IMR-90 (cell line): ENCODE results near the gene DNAJA4.

Experiments
- BHLHE40 ChIP-seq: fragments of 150-350 bp; IDR thresholded peaks from 2 replicates; pipeline ENCODE4 v1.6.1; 2016; ENCODE audit warnings: mild to moderate bottlenecking, low read depth, low read length
- CEBPB ChIP-seq: IDR thresholded peaks from 2 replicates; pipeline ENCODE4 v1.6.1; 2012; ENCODE audit warnings: low read depth, low read length, improper control_type of control experiment
- CHD1 ChIP-seq: IDR thresholded peaks from 2 replicates; pipeline ENCODE4 v1.6.1; 2012; ENCODE audit warnings: low read depth, low read length, improper control_type of control experiment
- CTCF ChIP-seq: conservative IDR thresholded peaks from 2 replicates; pipeline ENCODE4 v1.5.1; 2012; ENCODE audit warnings: mild to moderate bottlenecking, low read depth, low read length, improper control_type of control experiment
- ELK1 ChIP-seq: fragments of 150-350 bp; IDR thresholded peaks from 2 replicates; pipeline ENCODE4 v1.6.1; 2016; ENCODE audit warnings: low read depth, mild to moderate bottlenecking, low read length, moderate library complexity, borderline replicate concordance
- FOS ChIP-seq: fragments of 150-350 bp; IDR thresholded peaks from 2 replicates; pipeline ENCODE4 v1.6.1; 2016; ENCODE audit warnings: low read depth, low read length
- MAZ ChIP-seq: IDR thresholded peaks from 2 replicates; pipeline ENCODE4 v1.6.1; 2012; ENCODE audit warnings: low read depth, mild to moderate bottlenecking, low read length, improper control_type of control experiment, moderate library complexity, borderline replicate concordance
- MXI1 ChIP-seq: IDR thresholded peaks from 2 replicates; pipeline ENCODE4 v1.6.1; 2012; ENCODE audit warnings: low read depth, mild to moderate bottlenecking, low read length, moderate library complexity, borderline replicate concordance
- NFE2L2 ChIP-seq: fragments of 150-350 bp; IDR thresholded peaks from 2 replicates; pipeline ENCODE4 v1.6.1; 2016; ENCODE audit warnings: low read depth, mild to moderate bottlenecking, low read length
- POLR2A ChIP-seq: IDR thresholded peaks from 2 replicates; pipeline ENCODE4 v1.6.1; 2012; ENCODE audit warnings: mild to moderate bottlenecking, low read depth, low read length
- RAD21 ChIP-seq: IDR thresholded peaks from 2 replicates; pipeline ENCODE4 v1.6.1; 2012; ENCODE audit warnings: low read length, improper control_type of control experiment
- RFX5 ChIP-seq: IDR thresholded peaks from 2 replicates; pipeline ENCODE4 v1.8.0; 2012; ENCODE audit warnings: low read depth, mild to moderate bottlenecking, low read length, moderate library complexity
- SMC3 ChIP-seq: fragments of 150-350 bp; IDR thresholded peaks from 2 replicates; pipeline ENCODE4 v1.6.1; 2016; ENCODE audit warnings: low read depth, mild to moderate bottlenecking, antibody characterized with exemption, low read length, moderate library complexity
- USF2 ChIP-seq: fragments of 150-350 bp; IDR thresholded peaks from 2 replicates; pipeline ENCODE4 v1.6.1; 2017; ENCODE audit warnings: mild to moderate bottlenecking, antibody characterized with exemption, low read length, low read depth

GRCh38 chr15:78228356-78228996 is 35.9 kb upstream of the DNAJA4 start:
- no peak for TF ChIP-seq CTCF
- TF ChIP-seq SMC3, result no peak
- TF ChIP-seq RFX5, result no peak
- no peak for TF ChIP-seq CHD1
- TF ChIP-seq POLR2A, result no peak
- no peak for TF ChIP-seq MXI1
- no peak for TF ChIP-seq CEBPB
- no peak for TF ChIP-seq MAZ
- no peak for TF ChIP-seq USF2
- no peak for TF ChIP-seq NFE2L2
- no peak for TF ChIP-seq FOS
- no peak for TF ChIP-seq ELK1
- TF ChIP-seq BHLHE40, result no peak
- no peak for TF ChIP-seq RAD21
